Coronary artery (tissue), 2 donors: ENCODE results near the gene CLRN1.

ENCODE experiments used
- DNase-seq: peaks from one replicate; pipeline ENCODE4 v3.0.0-alpha.2; 2017; ENCODE audit warnings: low spot score
- H3K27ac ChIP-seq, 2 donors: fragments of 200-600 bp; sonication (generic); one replicate each; pipeline ENCODE4 v1.5.1; 2016 to 2019
- H3K4me3 ChIP-seq: fragments of 200-600 bp; sonication (generic); 2 replicates; pipeline ENCODE4 v1.5.1; 2016; ENCODE audit warnings: mild to moderate bottlenecking, moderate library complexity
- TF ChIP-seq, protein P1 (sequence below): fragments of 200-600 bp; sonication (generic); IDR thresholded peaks from one replicate; pipeline ENCODE4 v1.5.1; 2019; ENCODE audit warnings: antibody characterized with exemption

The CLRN1 gene

GRCh38 chr3:151009981-151010380 is 37.5 kb upstream of the CLRN1 start:
- Histone ChIP-seq H3K27ac (no peak overlapping the region), H3K4me3 (no peak overlapping the region)
- TF ChIP-seq, protein P1, sequence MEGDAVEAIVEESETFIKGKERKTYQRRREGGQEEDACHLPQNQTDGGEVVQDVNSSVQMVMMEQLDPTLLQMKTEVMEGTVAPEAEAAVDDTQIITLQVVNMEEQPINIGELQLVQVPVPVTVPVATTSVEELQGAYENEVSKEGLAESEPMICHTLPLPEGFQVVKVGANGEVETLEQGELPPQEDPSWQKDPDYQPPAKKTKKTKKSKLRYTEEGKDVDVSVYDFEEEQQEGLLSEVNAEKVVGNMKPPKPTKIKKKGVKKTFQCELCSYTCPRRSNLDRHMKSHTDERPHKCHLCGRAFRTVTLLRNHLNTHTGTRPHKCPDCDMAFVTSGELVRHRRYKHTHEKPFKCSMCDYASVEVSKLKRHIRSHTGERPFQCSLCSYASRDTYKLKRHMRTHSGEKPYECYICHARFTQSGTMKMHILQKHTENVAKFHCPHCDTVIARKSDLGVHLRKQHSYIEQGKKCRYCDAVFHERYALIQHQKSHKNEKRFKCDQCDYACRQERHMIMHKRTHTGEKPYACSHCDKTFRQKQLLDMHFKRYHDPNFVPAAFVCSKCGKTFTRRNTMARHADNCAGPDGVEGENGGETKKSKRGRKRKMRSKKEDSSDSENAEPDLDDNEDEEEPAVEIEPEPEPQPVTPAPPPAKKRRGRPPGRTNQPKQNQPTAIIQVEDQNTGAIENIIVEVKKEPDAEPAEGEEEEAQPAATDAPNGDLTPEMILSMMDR, result no peak
- no peak for DNase-seq

DNA sequence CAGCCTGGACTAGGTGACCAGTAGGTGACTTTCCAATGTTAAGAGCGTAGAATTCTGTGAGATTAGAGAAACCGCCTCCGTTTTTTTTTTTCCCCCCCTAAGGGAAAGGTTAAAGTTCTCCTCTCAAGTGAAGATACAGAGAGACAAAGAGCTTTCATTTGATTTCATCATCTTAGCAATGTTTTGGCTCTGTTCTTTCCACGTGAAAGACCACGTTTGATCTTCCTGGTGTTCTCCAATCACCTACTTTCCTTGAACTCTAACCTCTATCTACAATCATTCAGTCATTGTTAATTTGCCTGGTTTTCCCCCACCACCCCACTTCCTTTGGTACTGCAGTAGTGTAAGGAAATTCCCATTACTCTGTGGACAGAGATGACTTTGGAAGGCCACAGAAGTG is 36.9 kb upstream of the CLRN1 start:
- DNase-seq, result no peak
- TF ChIP-seq, protein P1, result no peak
- Histone ChIP-seq H3K4me3 (no peak overlapping the region), H3K27ac (no peak overlapping the region)

- H3K4me3 ChIP-seq, result no peak overlapping the region
- TF ChIP-seq, protein P1, result no peak
- H3K27ac ChIP-seq, result no peak overlapping the region
- no peak for DNase-seq
Measured at GRCh38 chr3:151008699-151009098, 36.2 kb upstream of the CLRN1 start.

- H3K4me3 ChIP-seq, result no peak overlapping the region
- TF ChIP-seq, protein P1, result no peak
- no peak for DNase-seq
- no peak overlapping the region for H3K27ac ChIP-seq
Measured at GRCh38 chr3:151003768-151004134, 31.2 kb upstream of the CLRN1 start.

GRCh38 chr3:151003029-151003767 is 30.7 kb upstream of the CLRN1 start:
- TF ChIP-seq, protein P1, result no peak
- DNase-seq, result no peak
- H3K4me3 ChIP-seq, result no peak overlapping the region
- H3K27ac ChIP-seq, result no peak overlapping the region

DNA sequence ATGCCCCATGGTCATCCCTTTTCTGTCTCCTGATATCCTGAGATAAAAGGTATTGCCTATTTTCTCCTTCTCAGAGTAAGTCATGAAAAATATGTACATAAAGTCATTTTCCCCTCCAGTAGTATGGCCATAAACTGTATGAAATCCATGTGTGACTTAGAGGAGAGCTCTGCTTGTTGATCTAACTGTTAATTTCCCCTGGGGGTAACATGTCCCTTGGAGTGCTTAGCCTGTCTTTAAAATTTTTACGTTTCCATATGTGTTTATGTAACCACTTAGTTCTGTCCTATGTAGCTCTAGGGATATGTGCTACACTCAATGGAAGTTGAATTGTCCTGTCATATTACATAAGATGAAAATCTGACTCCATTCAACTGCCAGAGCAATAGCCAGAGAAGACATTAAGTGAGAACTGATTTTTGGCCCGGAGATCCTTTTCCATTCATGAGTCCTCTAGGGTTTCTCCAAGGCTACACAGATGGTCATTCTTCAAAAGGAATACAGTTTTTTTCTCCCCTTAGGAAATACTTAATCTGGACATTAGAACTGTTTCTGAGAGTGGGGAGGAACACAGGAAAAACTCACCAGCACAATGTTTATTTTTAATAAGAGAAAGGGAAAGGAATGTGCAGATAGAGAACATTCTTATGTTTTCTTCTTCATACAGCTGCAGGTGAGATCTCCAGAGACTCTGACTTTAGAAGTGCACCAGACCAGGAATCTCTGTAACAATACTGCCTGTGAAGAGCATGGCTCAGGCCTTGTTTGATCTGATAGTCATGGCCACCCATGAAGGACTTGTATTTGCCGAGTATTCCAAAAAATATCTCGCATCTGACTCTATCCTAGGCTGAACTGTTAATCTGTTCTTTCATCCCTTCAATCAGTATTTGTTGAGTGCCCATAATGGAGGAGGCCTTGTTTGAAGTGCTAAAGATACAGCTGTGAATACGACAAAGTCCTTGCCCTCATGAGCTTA is 29.8 kb upstream of the CLRN1 start:
- no peak for DNase-seq
- Histone ChIP-seq H3K27ac (no peak overlapping the region), H3K4me3 (no peak overlapping the region)
- TF ChIP-seq, protein P1, result no peak
